Neural progenitor cell (in vitro differentiated cells): ENCODE data around the gene IQCE. TPM values are rescaled to one million over a fixed set of nuclear protein-coding genes. Genes with fewer than 3 reads are reported as not detected.

Experiments
- DNase-seq: peaks from one replicate; pipeline ENCODE4 v3.0.0-alpha.2; 2016; ENCODE audit warnings: low spot score
- H2AFZ ChIP-seq: fragments of 200-600 bp; sonication (generic); replicated peaks from 2 replicates; pipeline ENCODE4 v1.6.1; 2016; ENCODE audit warnings: antibody characterized with exemption
- H3F3A ChIP-seq: fragments of 200-600 bp; sonication (generic); 2 replicates; pipeline ENCODE4 v1.6.1; 2016; ENCODE audit warnings: antibody characterized with exemption, low read depth
- H3K27ac ChIP-seq: fragments of 200-600 bp; sonication (generic); 2 replicates; pipeline ENCODE4 v1.5.1; 2016; ENCODE audit warnings: mild to moderate bottlenecking
- H3K27me3 ChIP-seq: fragments of 200-600 bp; sonication (generic); 2 replicates; pipeline ENCODE4 v1.6.1; 2016; ENCODE audit warnings: mild to moderate bottlenecking, moderate library complexity
- H3K36me3 ChIP-seq: fragments of 200-600 bp; sonication (generic); 2 replicates; pipeline ENCODE4 v1.5.1; 2016
- H3K4me1 ChIP-seq: fragments of 200-600 bp; sonication (generic); 2 replicates; pipeline ENCODE4 v1.6.1; 2016; ENCODE audit warnings: mixed run types
- H3K4me2 ChIP-seq: fragments of 200-600 bp; sonication (generic); 2 replicates; pipeline ENCODE4 v1.6.1; 2016
- H3K4me3 ChIP-seq: fragments of 200-600 bp; sonication (generic); 2 replicates; pipeline ENCODE4 v1.5.1; 2016
- H3K79me2 ChIP-seq: fragments of 200-600 bp; sonication (generic); 2 replicates; pipeline ENCODE4 v1.6.1; 2016; ENCODE audit warnings: low read depth
- H3K9ac ChIP-seq: fragments of 200-600 bp; sonication (generic); 2 replicates; pipeline ENCODE4 v1.6.1; 2016
- H3K9me3 ChIP-seq: fragments of 200-600 bp; sonication (generic); 2 replicates; pipeline ENCODE4 v1.5.1; 2016; ENCODE audit warnings: low read depth
- H4K20me1 ChIP-seq: fragments of 200-600 bp; sonication (generic); 2 replicates; pipeline ENCODE4 v1.6.1; 2016; ENCODE audit warnings: low read depth
- H3K27ac Mint-ChIP-seq: 3 replicates; pipeline ENCODE4 v1.8.0; 2021; ENCODE audit warnings: mixed read lengths
- H3K27me3 Mint-ChIP-seq: 2 replicates; pipeline ENCODE4 v1.8.0; 2022; ENCODE audit warnings: low read depth, mild to moderate bottlenecking, inconsistent platforms, moderate library complexity, mixed read lengths; ENCODE audit not compliant: insufficient read depth
- H3K36me3 Mint-ChIP-seq: 3 replicates; pipeline ENCODE4 v1.8.0; 2021; ENCODE audit warnings: mixed read lengths
- H3K4me1 Mint-ChIP-seq: 3 replicates; pipeline ENCODE4 v1.8.0; 2021; ENCODE audit warnings: mixed read lengths
- H3K4me3 Mint-ChIP-seq: 3 replicates; pipeline ENCODE4 v1.8.0; 2021; ENCODE audit warnings: mild to moderate bottlenecking, moderate library complexity, mixed read lengths
- H3K9me3 Mint-ChIP-seq: 3 replicates; pipeline ENCODE4 v1.8.0; 2020; ENCODE audit warnings: mixed read lengths
- CTCF ChIP-seq: fragments of 200-600 bp; sonication (generic); IDR thresholded peaks from 2 replicates; pipeline ENCODE4 v1.5.1; 2017; ENCODE audit warnings: antibody characterized with exemption, mild to moderate bottlenecking
- EZH2 ChIP-seq: fragments of 200-600 bp; sonication (generic); IDR thresholded peaks from 2 replicates; pipeline ENCODE4 v1.6.1; 2017; ENCODE audit warnings: antibody characterized with exemption, mild to moderate bottlenecking, moderate library complexity
- EZH2phosphoT487 ChIP-seq: fragments of 200-600 bp; sonication (generic); IDR thresholded peaks from 2 replicates; pipeline ENCODE4 v1.6.1; 2017; ENCODE audit warnings: antibody characterized with exemption
- total RNA-seq: library from RNA; depleted of rRNA; stranded (reverse); fragments of >200 nt; gene quantifications from 2 replicates; pipeline ENCODE4 v1.2.3, GENCODE V29; 2015; ENCODE audit warnings: low replicate concordance

IQCE gene, protein sequence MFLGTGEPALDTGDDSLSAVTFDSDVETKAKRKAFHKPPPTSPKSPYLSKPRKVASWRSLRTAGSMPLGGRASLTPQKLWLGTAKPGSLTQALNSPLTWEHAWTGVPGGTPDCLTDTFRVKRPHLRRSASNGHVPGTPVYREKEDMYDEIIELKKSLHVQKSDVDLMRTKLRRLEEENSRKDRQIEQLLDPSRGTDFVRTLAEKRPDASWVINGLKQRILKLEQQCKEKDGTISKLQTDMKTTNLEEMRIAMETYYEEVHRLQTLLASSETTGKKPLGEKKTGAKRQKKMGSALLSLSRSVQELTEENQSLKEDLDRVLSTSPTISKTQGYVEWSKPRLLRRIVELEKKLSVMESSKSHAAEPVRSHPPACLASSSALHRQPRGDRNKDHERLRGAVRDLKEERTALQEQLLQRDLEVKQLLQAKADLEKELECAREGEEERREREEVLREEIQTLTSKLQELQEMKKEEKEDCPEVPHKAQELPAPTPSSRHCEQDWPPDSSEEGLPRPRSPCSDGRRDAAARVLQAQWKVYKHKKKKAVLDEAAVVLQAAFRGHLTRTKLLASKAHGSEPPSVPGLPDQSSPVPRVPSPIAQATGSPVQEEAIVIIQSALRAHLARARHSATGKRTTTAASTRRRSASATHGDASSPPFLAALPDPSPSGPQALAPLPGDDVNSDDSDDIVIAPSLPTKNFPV
- 4.6 and 10.1 TPM in 2 replicates for total RNA-seq

DNA sequence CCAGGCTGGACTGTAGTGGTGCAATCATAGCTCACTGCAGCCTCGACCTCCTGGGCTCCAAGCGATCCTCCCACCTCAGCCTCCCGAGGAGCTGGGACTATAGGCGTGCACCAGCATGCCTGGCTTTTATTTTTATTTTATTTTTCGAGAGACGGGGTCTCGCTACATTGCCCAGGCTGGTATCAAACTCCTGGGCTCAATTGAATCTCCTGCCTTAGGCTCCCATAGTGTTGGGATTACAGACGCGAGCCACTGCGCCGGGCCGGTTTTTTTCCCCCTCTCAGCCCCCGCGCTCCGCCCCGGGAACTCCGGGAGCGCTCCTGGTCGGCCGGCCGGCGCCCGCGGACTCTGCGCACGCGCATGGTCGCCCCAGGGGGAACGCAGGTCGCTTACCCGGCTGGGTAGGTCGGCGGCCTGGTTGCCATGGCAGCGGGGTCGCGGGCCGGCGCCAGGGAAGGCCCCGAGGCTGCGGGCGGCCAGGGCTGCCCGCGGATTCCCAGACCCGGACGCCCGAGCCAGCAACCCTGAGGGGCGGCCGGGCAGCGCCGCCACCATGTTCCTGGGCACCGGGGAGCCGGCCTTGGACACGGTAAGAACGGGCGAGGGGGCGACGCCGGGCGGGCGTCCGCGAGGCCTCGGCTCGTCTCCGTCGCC, at the start of gene IQCE:
Gene IQCE (plus strand): TSS at position 351 of the 654 bp plus-strand sequence. CDS start 203 bp downstream, at position 554.
- Mint-ChIP-seq H3K27me3 (peaks cover 8% of the 10 kb centered on the region), H3K4me1 (peaks cover 28% of the 10 kb centered on the region), H3K4me3 (peak within 1 kb of the TSS; percentile 86), H3K9me3 (no peaks in the 10 kb centered on the region), H3K27ac (peak within 1 kb of the TSS; percentile 81), H3K36me3 (peaks cover 6% of the 10 kb centered on the region)
- H2AFZ ChIP-seq = peak within 1 kb of the TSS; percentile 72
- H3K27ac ChIP-seq = no peak within 1 kb of the TSS
- peak within 1 kb of the TSS; percentile 87 for H3K4me3 ChIP-seq
- TF ChIP-seq EZH2 (no peak), EZH2phosphoT487 (no peak), CTCF (no peak)
- peak within 1 kb of the TSS; percentile 99 for H3K4me2 ChIP-seq
- H3K4me1 ChIP-seq = peaks cover 9% of the 10 kb centered on the region
- H3K9me3 ChIP-seq = no peaks in the 10 kb centered on the region
- peaks cover 13% of the 10 kb centered on the region for H4K20me1 ChIP-seq
- no peaks in the 10 kb centered on the region for H3K27me3 ChIP-seq
- peak within 1 kb of the TSS; percentile 29 for H3K9ac ChIP-seq
- peaks cover 41% of the 10 kb centered on the region for H3F3A ChIP-seq
- peak; percentile 99 for DNase-seq
- H3K79me2 ChIP-seq = peaks cover 20% of the 10 kb centered on the region
- no peaks in the 10 kb centered on the region for H3K36me3 ChIP-seq

GRCh38 chr7:2509298-2509906, 49.4 kb upstream of the IQCE start:
- H3K36me3 ChIP-seq = no peaks in the 10 kb centered on the region
- TF ChIP-seq CTCF = no peak
- TF ChIP-seq EZH2phosphoT487 = no peak
- TF ChIP-seq EZH2 = no peak
- Mint-ChIP-seq H3K9me3 (no peaks in the 10 kb centered on the region), H3K4me1 (peaks cover 44% of the 10 kb centered on the region), H3K4me3 (peak overlapping the region; percentile 67), H3K27me3 (peaks cover 14% of the 10 kb centered on the region), H3K27ac (peak overlapping the region; percentile 90), H3K36me3 (no peaks in the 10 kb centered on the region)
- H3K4me3 ChIP-seq = no peak overlapping the region
- H3K27ac ChIP-seq = peak overlapping the region; percentile 62
- peak; percentile 66 for DNase-seq
- no peaks in the 10 kb centered on the region for H3K27me3 ChIP-seq
- no peaks in the 10 kb centered on the region for H4K20me1 ChIP-seq
- H3K4me1 ChIP-seq = peaks cover 44% of the 10 kb centered on the region
- no peaks in the 10 kb centered on the region for H3K9me3 ChIP-seq
- H2AFZ ChIP-seq = no peak overlapping the region
- H3K79me2 ChIP-seq = no peaks in the 10 kb centered on the region
- H3F3A ChIP-seq = peaks cover 25% of the 10 kb centered on the region
- peak overlapping the region; percentile 64 for H3K4me2 ChIP-seq
- H3K9ac ChIP-seq = no peak overlapping the region

GRCh38 chr7:2510130-2510776, 48.5 kb upstream of the IQCE start:
- Histone ChIP-seq H3F3A (peaks cover 25% of the 10 kb centered on the region), H3K9ac (no peak overlapping the region), H3K36me3 (no peaks in the 10 kb centered on the region), H4K20me1 (no peaks in the 10 kb centered on the region), H2AFZ (no peak overlapping the region), H3K4me2 (no peak overlapping the region), H3K27me3 (no peaks in the 10 kb centered on the region), H3K79me2 (no peaks in the 10 kb centered on the region), H3K4me3 (no peak overlapping the region), H3K27ac (no peak overlapping the region), H3K4me1 (peaks cover 44% of the 10 kb centered on the region), H3K9me3 (no peaks in the 10 kb centered on the region)
- no peaks in the 10 kb centered on the region for H3K9me3 Mint-ChIP-seq
- no peak overlapping the region for H3K4me3 Mint-ChIP-seq
- H3K27ac Mint-ChIP-seq = no peak overlapping the region
- H3K36me3 Mint-ChIP-seq = no peaks in the 10 kb centered on the region
- DNase-seq = no peak
- H3K4me1 Mint-ChIP-seq = peaks cover 44% of the 10 kb centered on the region
- H3K27me3 Mint-ChIP-seq = peaks cover 13% of the 10 kb centered on the region
- no peak for TF ChIP-seq EZH2
- TF ChIP-seq CTCF = no peak
- TF ChIP-seq EZH2phosphoT487 = no peak
